ENCODE measurements around the gene GPN1.

DNA sequence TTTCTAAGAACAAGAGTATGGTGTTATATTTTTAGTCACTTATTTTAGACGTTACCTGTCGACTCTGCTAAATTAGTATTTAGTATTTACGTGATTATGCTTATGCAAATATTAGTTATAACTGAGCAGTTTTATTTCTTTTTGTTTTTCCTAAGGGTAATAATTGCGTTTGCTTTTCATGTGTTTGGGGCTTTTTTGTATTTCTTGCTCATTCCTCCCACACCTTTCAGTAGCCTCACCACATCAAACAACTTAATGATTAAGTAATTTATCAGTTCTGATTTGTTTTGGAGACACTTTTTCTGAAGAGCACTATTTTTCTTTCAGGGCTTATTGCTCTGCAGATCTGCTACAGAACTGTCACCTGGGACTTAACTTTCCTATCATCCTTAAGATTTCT, 42.4 kb downstream of the GPN1 start:
- TF ChIP-seq, protein P1, sequence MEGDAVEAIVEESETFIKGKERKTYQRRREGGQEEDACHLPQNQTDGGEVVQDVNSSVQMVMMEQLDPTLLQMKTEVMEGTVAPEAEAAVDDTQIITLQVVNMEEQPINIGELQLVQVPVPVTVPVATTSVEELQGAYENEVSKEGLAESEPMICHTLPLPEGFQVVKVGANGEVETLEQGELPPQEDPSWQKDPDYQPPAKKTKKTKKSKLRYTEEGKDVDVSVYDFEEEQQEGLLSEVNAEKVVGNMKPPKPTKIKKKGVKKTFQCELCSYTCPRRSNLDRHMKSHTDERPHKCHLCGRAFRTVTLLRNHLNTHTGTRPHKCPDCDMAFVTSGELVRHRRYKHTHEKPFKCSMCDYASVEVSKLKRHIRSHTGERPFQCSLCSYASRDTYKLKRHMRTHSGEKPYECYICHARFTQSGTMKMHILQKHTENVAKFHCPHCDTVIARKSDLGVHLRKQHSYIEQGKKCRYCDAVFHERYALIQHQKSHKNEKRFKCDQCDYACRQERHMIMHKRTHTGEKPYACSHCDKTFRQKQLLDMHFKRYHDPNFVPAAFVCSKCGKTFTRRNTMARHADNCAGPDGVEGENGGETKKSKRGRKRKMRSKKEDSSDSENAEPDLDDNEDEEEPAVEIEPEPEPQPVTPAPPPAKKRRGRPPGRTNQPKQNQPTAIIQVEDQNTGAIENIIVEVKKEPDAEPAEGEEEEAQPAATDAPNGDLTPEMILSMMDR (IDR thresholded peaks at IDR 0.05 in 4 of 5, conservative IDR thresholded peaks at IDR 0.05 in 1 of 5), result no peak
- no peak for TF ChIP-seq POLR2A (IDR thresholded peaks at IDR 0.05)

All from gastrocnemius medialis (tissue), 4 donors.